ENCODE data around the gene C1QTNF12. TPM values are rescaled to one million over a fixed set of nuclear protein-coding genes. Genes with fewer than 3 reads are reported as not detected.

The C1QTNF12 gene
- total RNA-seq, 2 experiments from 2014 or later = 1.8 to 2.2 TPM

Small RNAs within 50 kb of the gene (microRNA-seq; reads per million reads assigned to microRNA genes)
- 4.6 reads per million for gene MIR6726

Other genes starting within 250 kb of the C1QTNF12 start
- under 1 TPM; 0.45 to 0.50 TPM for gene HES4, start 246.6 kb downstream of the C1QTNF12 start, total RNA-seq
- gene ISG15, start 233.2 kb downstream of the C1QTNF12 start, total RNA-seq = 100 to 1,000 TPM; 385 to 413 TPM
- gene AGRN, start 226.6 kb downstream of the C1QTNF12 start, total RNA-seq = 10 to 100 TPM; 12.4 to 14.6 TPM
- not detected for gene RNF223, start 172.4 kb downstream of the C1QTNF12 start, total RNA-seq
- gene C1orf159, start 130.6 kb downstream of the C1QTNF12 start, total RNA-seq = 10 to 100 TPM; 24.5 to 26.8 TPM
- under 1 TPM; 0.63 to 0.90 TPM for gene TTLL10, start 72.8 kb downstream of the C1QTNF12 start, total RNA-seq
- 10 to 100 TPM; 17.5 to 18.8 TPM for gene TNFRSF18, start 40.1 kb downstream of the C1QTNF12 start, total RNA-seq
- 1 to 10 TPM; 1.6 to 2.9 TPM for gene TNFRSF4, start 32.6 kb downstream of the C1QTNF12 start, total RNA-seq
- 10 to 100 TPM; 96.9 to 99.3 TPM for gene SDF4, start 14.7 kb downstream of the C1QTNF12 start, total RNA-seq
- gene B3GALT6, start 14.5 kb downstream of the C1QTNF12 start, total RNA-seq = 10 to 100 TPM; 21.2 to 22.4 TPM
- 10 to 100 TPM; 62.3 to 67.5 TPM for gene UBE2J2, start 27.1 kb upstream of the C1QTNF12 start, total RNA-seq
- gene SCNN1D, start 33.7 kb upstream of the C1QTNF12 start, total RNA-seq = 1 to 10 TPM; 3.4 to 3.6 TPM
- gene ACAP3, start 61.2 kb upstream of the C1QTNF12 start, total RNA-seq = 10 to 100 TPM; 65.2 to 87.3 TPM
- gene PUSL1, start 61.9 kb upstream of the C1QTNF12 start, total RNA-seq = 10 to 100 TPM; 24.0 to 26.2 TPM
- 100 to 1,000 TPM; 120 to 134 TPM for gene INTS11, start 77.9 kb upstream of the C1QTNF12 start, total RNA-seq
- gene CPTP, start 78.1 kb upstream of the C1QTNF12 start, total RNA-seq = 10 to 100 TPM; 18.5 to 21.4 TPM
- gene TAS1R3, start 84.6 kb upstream of the C1QTNF12 start, total RNA-seq = 1 to 10 TPM in 1 of 2 experiments, under 1 TPM in 1; 0.78 to 1.2 TPM
- gene DVL1, start 102.7 kb upstream of the C1QTNF12 start, total RNA-seq = 10 to 100 TPM; 29.1 to 30.7 TPM
- gene MXRA8, start 111.8 kb upstream of the C1QTNF12 start, total RNA-seq = not detected
- 100 to 1,000 TPM; 120 to 123 TPM for gene AURKAIP1, start 128.5 kb upstream of the C1QTNF12 start, total RNA-seq
- gene CCNL2, start 152.6 kb upstream of the C1QTNF12 start, total RNA-seq = 100 to 1,000 TPM in 1 of 2 experiments, 10 to 100 TPM in 1; 98.3 to 110 TPM
- 100 to 1,000 TPM; 111 to 117 TPM for gene MRPL20, start 160.6 kb upstream of the C1QTNF12 start, total RNA-seq
- gene ANKRD65, start 174.6 kb upstream of the C1QTNF12 start, total RNA-seq = not detected
- under 1 TPM; 0.21 to 0.29 TPM for gene VWA1, start 189.0 kb upstream of the C1QTNF12 start, total RNA-seq
- 1 to 10 TPM; 1.0 to 1.4 TPM for gene ATAD3C, start 203.0 kb upstream of the C1QTNF12 start, total RNA-seq
- 10 to 100 TPM; 41.5 to 49.6 TPM for gene ATAD3B, start 225.0 kb upstream of the C1QTNF12 start, total RNA-seq

All from activated CD8-positive, alpha-beta T cell treated with anti-CD3 and anti-CD28 coated beads, Interleukin-2, amount 10 ng/mL, durations not matched to agents 7 days and 5 days (primary cell).